Fibroblast of mammary gland (primary cell): Measurements from ENCODE around the gene CLTB.

Source experiments
- DNase-seq: peaks from one replicate; pipeline ENCODE4 v3.0.0-alpha.2; 2010; ENCODE audit warnings: low read depth
- H3K4me3 ChIP-seq: 2 replicates; pipeline ENCODE4 v1.5.1; 2011; ENCODE audit warnings: low read depth, mild to moderate bottlenecking, low read length, moderate library complexity; ENCODE audit not compliant: control insufficient read depth
- CTCF ChIP-seq: conservative IDR thresholded peaks from 2 replicates; pipeline ENCODE4 v1.5.1; 2011; ENCODE audit warnings: low read depth, low read length, inconsistent platforms; ENCODE audit not compliant: control insufficient read depth, insufficient read depth

CLTB gene

GRCh38 chr5:176361437-176362232 lies 54.7 kb downstream of the CLTB start, which contains the start of gene KIAA1191:
KIAA1191 (minus strand) TSS chr5:176361764; CDS start chr5:176359508, 2,256 bp downstream.
- peak; percentile 86 for DNase-seq
- H3K4me3 ChIP-seq, result peak within 1 kb of the TSS; percentile 94
- peak; percentile 4 for TF ChIP-seq CTCF

GRCh38 chr5:176360894-176361436 lies 55.4 kb downstream of the CLTB start:
- peak overlapping the region; percentile 94 for H3K4me3 ChIP-seq
- TF ChIP-seq CTCF, result no peak
- peak; percentile 15 for DNase-seq

- H3K4me3 ChIP-seq, result no peak overlapping the region
- peak; percentile 62 for DNase-seq
- TF ChIP-seq CTCF, result no peak
These were observed 56.7 kb downstream of the CLTB start for GRCh38 chr5:176359658-176360057.

- TF ChIP-seq CTCF, result no peak
- DNase-seq, result no peak
These were observed 60.2 kb downstream of the CLTB start for GRCh38 chr5:176356179-176356566.

GRCh38 chr5:176355400-176356178 lies 60.8 kb downstream of the CLTB start:
- no peak for DNase-seq
- H3K4me3 ChIP-seq, result no peak overlapping the region
- no peak for TF ChIP-seq CTCF

More at GRCh38 chr5:176356179-176356566, 60.2 kb downstream of the CLTB start:
- H3K4me3 ChIP-seq, result no peak overlapping the region

GRCh38 chr5:176353533-176353932 lies 62.8 kb downstream of the CLTB start:
- no peak for DNase-seq
- no peak for TF ChIP-seq CTCF
- no peak overlapping the region for H3K4me3 ChIP-seq
